ENCODE data around the gene FGD3.

Gene FGD3

GRCh38 chr9:93033531-93033930 is 86.2 kb downstream of the FGD3 start:
- Histone ChIP-seq H2BK15ac (ENCODE audit: low read depth, poor library complexity, severe bottlenecking) (no peak overlapping the region), H3K9ac (ENCODE audit: low read length) (no peak overlapping the region), H3K79me1 (replicated peaks; ENCODE audit: low read length, poor library complexity, severe bottlenecking) (no peaks in the 10 kb centered on the region), H3K23ac (ENCODE audit: low read length in 2 of 2) (no peak overlapping the region), H3K18ac (ENCODE audit: low read depth in 1 of 2, low read length in 2 of 2) (no peak overlapping the region), H3K9me3 (ENCODE audit: control insufficient read depth, low read length) (no peaks in the 10 kb centered on the region), H3K4me1 (ENCODE audit: control insufficient read depth, insufficient read depth, low read depth, low read length) (no peaks in the 10 kb centered on the region), H3K27ac (ENCODE audit: low read length, poor library complexity, severe bottlenecking) (no peak overlapping the region), H4K91ac (ENCODE audit: low read length) (no peak overlapping the region), H3K36me3 (ENCODE audit: control insufficient read depth in 1 of 2, insufficient read depth in 2 of 2, low read depth in 1 of 2, low read length in 2 of 2) (no peaks in the 10 kb centered on the region), H3K4ac (ENCODE audit: low read depth in 1 of 2, low read length in 2 of 2) (no peak overlapping the region), H3K14ac (ENCODE audit: low read length in 2 of 2) (no peak overlapping the region), H2BK12ac (ENCODE audit: low read length in 2 of 2) (no peak overlapping the region), H2BK120ac (ENCODE audit: low read depth, low read length) (no peak overlapping the region), H2BK5ac (ENCODE audit: low read depth, low read length, poor library complexity, severe bottlenecking) (no peak overlapping the region), H3K4me3 (ENCODE audit: insufficient read depth in 1 of 2, low read depth in 1 of 2, low read length in 2 of 2) (no peak overlapping the region), H2AFZ (ENCODE audit: low read depth, low read length) (no peak overlapping the region), H3K27me3 (ENCODE audit: control insufficient read depth in 1 of 2, insufficient read depth in 1 of 2, low read length in 2 of 2) (peaks cover 40 to 65% of the 10 kb centered on the region in 2 experiments), H3K4me2 (ENCODE audit: low read length, poor library complexity, severe bottlenecking) (no peak overlapping the region), H2AK5ac (ENCODE audit: low read length, severe bottlenecking) (no peak overlapping the region), H4K8ac (ENCODE audit: low read length) (no peak overlapping the region)
- DNase-seq: no peak
- 72% methylated on average over 6 of the region's 6 CpGs for WGBS

GRCh38 chr9:93035106-93035660 is 87.9 kb downstream of the FGD3 start:
- H2BK12ac ChIP-seq (ENCODE audit: low read length in 2 of 2): no peak overlapping the region
- H2BK5ac ChIP-seq (ENCODE audit: low read depth, low read length, poor library complexity, severe bottlenecking): no peak overlapping the region
- H3K18ac ChIP-seq (ENCODE audit: low read depth in 1 of 2, low read length in 2 of 2): no peak overlapping the region
- H3K4ac ChIP-seq (ENCODE audit: low read depth in 1 of 2, low read length in 2 of 2): no peak overlapping the region
- no peak overlapping the region for H2AFZ ChIP-seq (ENCODE audit: low read depth, low read length)
- H3K4me1 ChIP-seq (ENCODE audit: control insufficient read depth, insufficient read depth, low read depth, low read length): no peaks in the 10 kb centered on the region
- H3K79me1 ChIP-seq (replicated peaks; ENCODE audit: low read length, poor library complexity, severe bottlenecking): no peaks in the 10 kb centered on the region
- H4K91ac ChIP-seq (ENCODE audit: low read length): no peak overlapping the region
- no peak overlapping the region for H3K4me3 ChIP-seq (ENCODE audit: insufficient read depth in 1 of 2, low read depth in 1 of 2, low read length in 2 of 2)
- WGBS: 85% methylated on average over 19 of the region's 19 CpGs
- no peak overlapping the region for H2AK5ac ChIP-seq (ENCODE audit: low read length, severe bottlenecking)
- no peak overlapping the region for H4K8ac ChIP-seq (ENCODE audit: low read length)
- H3K4me2 ChIP-seq (ENCODE audit: low read length, poor library complexity, severe bottlenecking): no peak overlapping the region
- peaks cover 36 to 64% of the 10 kb centered on the region in 2 experiments for H3K27me3 ChIP-seq (ENCODE audit: control insufficient read depth in 1 of 2, insufficient read depth in 1 of 2, low read length in 2 of 2)
- no peak overlapping the region for H2BK120ac ChIP-seq (ENCODE audit: low read depth, low read length)
- no peak overlapping the region for H3K27ac ChIP-seq (ENCODE audit: low read length, poor library complexity, severe bottlenecking)
- no peak overlapping the region for H2BK15ac ChIP-seq (ENCODE audit: low read depth, poor library complexity, severe bottlenecking)
- no peak for DNase-seq
- no peaks in the 10 kb centered on the region for H3K9me3 ChIP-seq (ENCODE audit: control insufficient read depth, low read length)
- no peaks in the 10 kb centered on the region for H3K36me3 ChIP-seq (ENCODE audit: control insufficient read depth in 1 of 2, insufficient read depth in 2 of 2, low read depth in 1 of 2, low read length in 2 of 2)
- no peak overlapping the region for H3K23ac ChIP-seq (ENCODE audit: low read length in 2 of 2)
- no peak overlapping the region for H3K9ac ChIP-seq (ENCODE audit: low read length)
- no peak overlapping the region for H3K14ac ChIP-seq (ENCODE audit: low read length in 2 of 2)

- 87% methylated on average over 13 of the region's 13 CpGs for WGBS
Observed at GRCh38 chr9:93035821-93036351, 88.6 kb downstream of the FGD3 start.

GRCh38 chr9:93036887-93037475 is 89.7 kb downstream of the FGD3 start:
- no peak for DNase-seq
- Histone ChIP-seq H4K8ac (ENCODE audit: low read length) (no peak overlapping the region), H2BK12ac (ENCODE audit: low read length in 2 of 2) (no peak overlapping the region), H3K18ac (ENCODE audit: low read depth in 1 of 2, low read length in 2 of 2) (no peak overlapping the region), H2BK15ac (ENCODE audit: low read depth, poor library complexity, severe bottlenecking) (no peak overlapping the region), H2AK5ac (ENCODE audit: low read length, severe bottlenecking) (no peak overlapping the region), H3K79me1 (replicated peaks; ENCODE audit: low read length, poor library complexity, severe bottlenecking) (no peaks in the 10 kb centered on the region), H3K9me3 (ENCODE audit: control insufficient read depth, low read length) (no peaks in the 10 kb centered on the region), H3K4ac (ENCODE audit: low read depth in 1 of 2, low read length in 2 of 2) (no peak overlapping the region), H3K4me3 (ENCODE audit: insufficient read depth in 1 of 2, low read depth in 1 of 2, low read length in 2 of 2) (no peak overlapping the region), H3K9ac (ENCODE audit: low read length) (no peak overlapping the region), H3K4me1 (ENCODE audit: control insufficient read depth, insufficient read depth, low read depth, low read length) (no peaks in the 10 kb centered on the region), H2AFZ (ENCODE audit: low read depth, low read length) (no peak overlapping the region), H2BK5ac (ENCODE audit: low read depth, low read length, poor library complexity, severe bottlenecking) (no peak overlapping the region), H3K27ac (ENCODE audit: low read length, poor library complexity, severe bottlenecking) (no peak overlapping the region), H2BK120ac (ENCODE audit: low read depth, low read length) (no peak overlapping the region), H4K91ac (ENCODE audit: low read length) (no peak overlapping the region), H3K4me2 (ENCODE audit: low read length, poor library complexity, severe bottlenecking) (no peak overlapping the region), H3K14ac (ENCODE audit: low read length in 2 of 2) (no peak overlapping the region), H3K36me3 (ENCODE audit: control insufficient read depth in 1 of 2, insufficient read depth in 2 of 2, low read depth in 1 of 2, low read length in 2 of 2) (no peaks in the 10 kb centered on the region), H3K23ac (ENCODE audit: low read length in 2 of 2) (no peak overlapping the region), H3K27me3 (ENCODE audit: control insufficient read depth in 1 of 2, insufficient read depth in 1 of 2, low read length in 2 of 2) (peaks cover 26 to 50% of the 10 kb centered on the region in 2 experiments)
- 75% methylated on average over 13 of the region's 13 CpGs for WGBS

More at GRCh38 chr9:93035821-93036351, 88.6 kb downstream of the FGD3 start:
- Histone ChIP-seq H3K4me1 (ENCODE audit: control insufficient read depth, insufficient read depth, low read depth, low read length) (no peaks in the 10 kb centered on the region), H2BK15ac (ENCODE audit: low read depth, poor library complexity, severe bottlenecking) (no peak overlapping the region), H2AFZ (ENCODE audit: low read depth, low read length) (no peak overlapping the region), H3K36me3 (ENCODE audit: control insufficient read depth in 1 of 2, insufficient read depth in 2 of 2, low read depth in 1 of 2, low read length in 2 of 2) (no peaks in the 10 kb centered on the region), H3K14ac (ENCODE audit: low read length in 2 of 2) (no peak overlapping the region), H4K91ac (ENCODE audit: low read length) (no peak overlapping the region), H3K23ac (ENCODE audit: low read length in 2 of 2) (no peak overlapping the region), H3K27me3 (ENCODE audit: control insufficient read depth in 1 of 2, insufficient read depth in 1 of 2, low read length in 2 of 2) (peaks cover 35 to 58% of the 10 kb centered on the region in 2 experiments), H4K8ac (ENCODE audit: low read length) (no peak overlapping the region), H3K27ac (ENCODE audit: low read length, poor library complexity, severe bottlenecking) (no peak overlapping the region), H3K4ac (ENCODE audit: low read depth in 1 of 2, low read length in 2 of 2) (no peak overlapping the region), H2AK5ac (ENCODE audit: low read length, severe bottlenecking) (no peak overlapping the region), H2BK120ac (ENCODE audit: low read depth, low read length) (no peak overlapping the region), H2BK12ac (ENCODE audit: low read length in 2 of 2) (no peak overlapping the region), H3K9ac (ENCODE audit: low read length) (no peak overlapping the region), H3K18ac (ENCODE audit: low read depth in 1 of 2, low read length in 2 of 2) (no peak overlapping the region), H3K4me2 (ENCODE audit: low read length, poor library complexity, severe bottlenecking) (no peak overlapping the region), H2BK5ac (ENCODE audit: low read depth, low read length, poor library complexity, severe bottlenecking) (no peak overlapping the region), H3K79me1 (replicated peaks; ENCODE audit: low read length, poor library complexity, severe bottlenecking) (no peaks in the 10 kb centered on the region), H3K4me3 (ENCODE audit: insufficient read depth in 1 of 2, low read depth in 1 of 2, low read length in 2 of 2) (no peak overlapping the region), H3K9me3 (ENCODE audit: control insufficient read depth, low read length) (no peaks in the 10 kb centered on the region)
- no peak for DNase-seq
